ENCODE data around the gene NELFCD. TPM values are rescaled to one million over a fixed set of nuclear protein-coding genes. Genes with fewer than 3 reads are reported as not detected.

Gene NELFCD
- total and polyA plus RNA-seq, 9 of the 15 experiments (the other 6 are each of a cell fraction or from before 2014, with no cell fraction given): 11.7 to 163 (median 96.5) TPM

- TF ChIP-seq CREB3L1 (IDR thresholded peaks at IDR 0.05; ENCODE audit: borderline replicate concordance, low read depth) (peak; percentile 28; the same call in 1 of the 2 replicates), PURB (CRISPR knock-in tag; IDR thresholded peaks at IDR 0.05; ENCODE audit: low read depth) (no peak), ZNF146 (CRISPR knock-in tag; IDR thresholded peaks at IDR 0.05; ENCODE audit: unreplicated experiment) (no peak), HDAC1 (IDR thresholded peaks at IDR 0.05) (no peak), TSC22D4 (tag; IDR thresholded peaks at IDR 0.05) (no peak), ELF2 (CRISPR knock-in tag; IDR thresholded peaks at IDR 0.05) (no peak), PCBP1 (IDR thresholded peaks at IDR 0.05; ENCODE audit: low read depth, low read length, poor library complexity, severe bottlenecking) (no peak), HOXB6 (CRISPR knock-in tag; IDR thresholded peaks at IDR 0.05; ENCODE audit: borderline replicate concordance) (no peak), TOE1 (IDR thresholded peaks at IDR 0.05; ENCODE audit: borderline replicate concordance) (no peak), TOE1 (CRISPR knock-in tag; IDR thresholded peaks at IDR 0.05; ENCODE audit: borderline replicate concordance, low read depth) (no peak), ZNF197 (CRISPR knock-in tag; IDR thresholded peaks at IDR 0.05; ENCODE audit: low read depth) (no peak), ZNF143 (CRISPR knock-in tag; IDR thresholded peaks at IDR 0.05) (no peak), DPF2 (IDR thresholded peaks at IDR 0.05) (0 out of 2 replicates have a peak, but pooled peaks have one; percentile 47), ZNF124 (CRISPR knock-in tag; IDR thresholded peaks at IDR 0.05) (no peak), MLLT1 (IDR thresholded peaks at IDR 0.05) (0 out of 4 replicates have a peak, but pooled peaks have one; percentile 7 to 38), IFI16 (CRISPR knock-in tag; IDR thresholded peaks at IDR 0.05) (no peak), PYGO2 (tag; IDR thresholded peaks at IDR 0.05) (no peak), ZNF609 (CRISPR knock-in tag; IDR thresholded peaks at IDR 0.05; ENCODE audit: borderline replicate concordance) (no peak)
Observed at GRCh38 chr20:59010995-59011873, 30.2 kb downstream of the NELFCD start (continued).
